WTC11 (cell line): ENCODE measurements around the gene KLHL33. TPM values are rescaled to one million over a fixed set of nuclear protein-coding genes. Genes with fewer than 3 reads are reported as not detected.

Experiments
- ATAC-seq: fragments of 200-7000 bp; cut with Tn5 transposase; 2 replicates; pipeline ENCODE4 v1.10.0; 2021; ENCODE audit warnings: mild to moderate bottlenecking, moderate library complexity
- CTCF ChIA-PET: fragments of 300-600 bp; sonication (Branson Sonifier 250); formaldehyde crosslinking; loops from one replicate; lab custom pipeline; 2021; ENCODE audit warnings: antibody characterized with exemption; lab: Charles Lee
- POLR2A ChIA-PET: fragments of 350-600 bp; sonication (Branson Sonifier 250); formaldehyde crosslinking; loops from one replicate; lab custom pipeline; 2021; ENCODE audit warnings: antibody characterized with exemption; lab: Charles Lee
- DNase-seq: peaks from one replicate; pipeline ENCODE4 v3.0.0; 2021; ENCODE audit warnings: low spot score
- H3K27ac Mint-ChIP-seq: 2 replicates; pipeline ENCODE4 v1.8.0; 2021; ENCODE audit warnings: mixed read lengths
- H3K27me3 Mint-ChIP-seq: 2 replicates; pipeline ENCODE4 v1.8.0; 2021; ENCODE audit warnings: low read depth, mild to moderate bottlenecking, moderate library complexity, mixed read lengths
- H3K36me3 Mint-ChIP-seq: 2 replicates; pipeline ENCODE4 v1.8.0; 2021; ENCODE audit warnings: mixed read lengths
- H3K4me1 Mint-ChIP-seq: 2 replicates; pipeline ENCODE4 v1.8.0; 2022; ENCODE audit warnings: mixed read lengths
- H3K4me3 Mint-ChIP-seq: 2 replicates; pipeline ENCODE4 v1.8.0; 2021; ENCODE audit warnings: mild to moderate bottlenecking, moderate library complexity, mixed read lengths
- H3K9me3 Mint-ChIP-seq: 2 replicates; pipeline ENCODE4 v1.8.0; 2021; ENCODE audit warnings: mixed read lengths
- E2F4 ChIP-seq: sonication (generic); formaldehyde crosslinking; IDR thresholded peaks from 2 replicates; pipeline ENCODE4 v1.8.1; 2022; ENCODE audit warnings: low read depth, mild to moderate bottlenecking, moderate library complexity, missing genetic modification reagents, borderline replicate concordance
- EMX1 ChIP-seq: fragments of 250-450 bp; sonication (Bioruptor Pico); IDR thresholded peaks from 2 replicates; pipeline ENCODE4 v1.8.0; 2021; ENCODE audit warnings: mild to moderate bottlenecking
- FOXK1 ChIP-seq: sonication (generic); formaldehyde crosslinking; IDR thresholded peaks from 2 replicates; pipeline ENCODE4 v1.8.0; 2022; ENCODE audit warnings: mild to moderate bottlenecking, moderate library complexity, missing genetic modification reagents
- GRHL2 ChIP-seq: fragments of 250-450 bp; sonication (Bioruptor Pico); IDR thresholded peaks from 2 replicates; pipeline ENCODE4 v1.8.0; 2022; ENCODE audit warnings: mild to moderate bottlenecking, moderate library complexity; ENCODE audit not compliant: insufficient replicate concordance, severe bottlenecking
- JUN ChIP-seq: sonication (generic); formaldehyde crosslinking; IDR thresholded peaks from 2 replicates; pipeline ENCODE4 v1.8.0; 2023; ENCODE audit warnings: mild to moderate bottlenecking, missing genetic modification reagents
- KAT7 ChIP-seq: sonication (generic); formaldehyde crosslinking; IDR thresholded peaks from 2 replicates; pipeline ENCODE4 v1.8.1; 2023; ENCODE audit warnings: missing genetic modification reagents, mild to moderate bottlenecking, borderline replicate concordance
- NR2C2 ChIP-seq: sonication (generic); formaldehyde crosslinking; IDR thresholded peaks from 2 replicates; pipeline ENCODE4 v1.8.0; 2022; ENCODE audit warnings: mild to moderate bottlenecking, missing genetic modification reagents
- PRRX2 ChIP-seq: fragments of 250-450 bp; sonication (Bioruptor Pico); IDR thresholded peaks from 2 replicates; pipeline ENCODE4 v1.8.0; 2021; ENCODE audit warnings: mild to moderate bottlenecking
- STAT6 ChIP-seq: sonication (generic); formaldehyde crosslinking; conservative IDR thresholded peaks from 2 replicates; pipeline ENCODE4 v1.8.1; 2023; ENCODE audit warnings: mild to moderate bottlenecking, low read depth, missing genetic modification reagents, moderate library complexity
- TEAD1 ChIP-seq: sonication (generic); formaldehyde crosslinking; IDR thresholded peaks from 2 replicates; pipeline ENCODE4 v1.8.0; 2022; ENCODE audit warnings: mild to moderate bottlenecking, missing genetic modification reagents
- TEAD4 ChIP-seq: sonication (generic); formaldehyde crosslinking; IDR thresholded peaks from 2 replicates; pipeline ENCODE4 v1.8.0; 2022; ENCODE audit warnings: mild to moderate bottlenecking, missing genetic modification reagents
- ZNF532 ChIP-seq: fragments of 250-450 bp; sonication (Bioruptor Pico); IDR thresholded peaks from 2 replicates; pipeline ENCODE4 v1.9.0; 2021; ENCODE audit warnings: mild to moderate bottlenecking, borderline replicate concordance
- ZNF671 ChIP-seq: fragments of 250-450 bp; sonication (Bioruptor Pico); IDR thresholded peaks from 2 replicates; pipeline ENCODE4 v1.8.0; 2021; ENCODE audit warnings: mild to moderate bottlenecking
- total RNA-seq: library from RNA; stranded (reverse); gene quantifications from 3 replicates; pipeline ENCODE4 v1.2.3, GENCODE V29; 2021
- TF ChIP-seq, protein P1 (sequence below): fragments of 250-450 bp; sonication (Bioruptor Pico); IDR thresholded peaks from 2 replicates; pipeline ENCODE4 v2.1.2; 2022; ENCODE audit warnings: mild to moderate bottlenecking, moderate library complexity
- TF ChIP-seq, protein P2 (sequence below): sonication (generic); formaldehyde crosslinking; IDR thresholded peaks from 2 replicates; pipeline ENCODE4 v1.8.1; 2023; ENCODE audit warnings: mild to moderate bottlenecking, missing genetic modification reagents, moderate library complexity
- TF ChIP-seq, protein P3 (sequence below): sonication (generic); formaldehyde crosslinking; conservative IDR thresholded peaks from 2 replicates; pipeline ENCODE4 v1.8.1; 2022; ENCODE audit warnings: mild to moderate bottlenecking, missing genetic modification reagents
- TF ChIP-seq, protein P4 (sequence below): sonication (generic); formaldehyde crosslinking; IDR thresholded peaks from 2 replicates; pipeline ENCODE4 v1.8.1; 2022; ENCODE audit warnings: low read depth, missing genetic modification reagents, borderline replicate concordance

KLHL33 gene
- total RNA-seq, 1 experiment from 2014 or later, result 0.17 TPM

DNA sequence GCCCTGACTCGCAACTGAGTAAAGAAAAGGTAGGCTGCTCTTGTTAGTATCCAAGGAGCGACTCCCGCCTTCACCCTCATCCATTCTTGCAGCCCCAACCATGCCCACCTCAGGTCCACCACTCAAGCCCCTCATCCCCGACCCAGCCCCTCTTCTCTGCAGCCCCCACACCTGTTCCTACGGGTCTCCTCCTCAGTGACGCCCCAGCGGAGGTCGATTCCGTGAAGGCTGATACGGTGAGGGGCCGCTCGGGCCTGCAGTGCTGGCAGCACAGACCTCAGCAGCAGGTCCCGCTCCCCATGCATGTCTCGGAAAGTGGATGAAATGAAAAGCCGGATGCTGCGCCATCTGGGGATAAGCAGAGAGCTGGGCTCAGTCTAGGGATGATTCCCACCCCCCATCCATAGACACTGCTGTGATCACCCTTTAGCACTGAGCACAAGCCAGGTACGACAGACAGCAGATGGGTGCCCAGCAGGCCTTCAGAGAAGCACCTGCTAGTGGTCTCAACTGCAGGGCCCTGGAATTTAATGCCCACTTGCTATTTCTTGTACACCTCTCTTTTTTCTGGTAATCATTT lies 49.6 kb downstream of the KLHL33 start (continued):
- TF ChIP-seq E2F4 (CRISPR knock-in tag), result no peak

DNA sequence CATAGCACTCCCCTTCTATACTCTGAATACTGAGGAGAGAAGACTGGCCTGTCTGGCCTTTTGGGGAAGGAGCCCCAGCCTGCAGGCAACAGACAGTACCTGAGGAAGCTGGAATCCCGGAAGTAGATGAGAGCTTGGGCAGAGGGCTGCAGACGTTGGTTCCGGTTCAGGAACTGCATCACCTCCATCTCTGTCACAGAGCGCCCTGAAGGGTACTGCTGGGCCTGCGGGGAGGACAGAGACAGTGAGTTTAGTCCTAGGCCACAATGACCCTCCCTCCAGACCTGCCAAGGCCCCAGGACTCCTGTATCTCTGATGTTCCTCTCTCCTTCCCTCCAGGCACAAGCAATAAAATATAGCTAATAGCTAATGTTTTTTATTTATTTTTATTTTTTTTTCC lies 51.1 kb downstream of the KLHL33 start:
- no peak for ATAC-seq
- POLR2A ChIA-PET, result no interaction called here
- H3K36me3 Mint-ChIP-seq, result peaks cover 42% of the 10 kb centered on the region
- TF ChIP-seq, protein P1, sequence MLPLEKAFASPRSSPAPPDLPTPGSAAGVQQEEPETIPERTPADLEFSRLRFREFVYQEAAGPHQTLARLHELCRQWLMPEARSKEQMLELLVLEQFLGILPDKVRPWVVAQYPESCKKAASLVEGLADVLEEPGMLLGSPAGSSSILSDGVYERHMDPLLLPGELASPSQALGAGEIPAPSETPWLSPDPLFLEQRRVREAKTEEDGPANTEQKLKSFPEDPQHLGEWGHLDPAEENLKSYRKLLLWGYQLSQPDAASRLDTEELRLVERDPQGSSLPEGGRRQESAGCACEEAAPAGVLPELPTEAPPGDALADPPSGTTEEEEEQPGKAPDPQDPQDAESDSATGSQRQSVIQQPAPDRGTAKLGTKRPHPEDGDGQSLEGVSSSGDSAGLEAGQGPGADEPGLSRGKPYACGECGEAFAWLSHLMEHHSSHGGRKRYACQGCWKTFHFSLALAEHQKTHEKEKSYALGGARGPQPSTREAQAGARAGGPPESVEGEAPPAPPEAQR (CRISPR knock-in tag), result no peak
- TF ChIP-seq EMX1 (no peak), KAT7 (no peak), GRHL2 (CRISPR knock-in tag) (no peak), STAT6 (CRISPR knock-in tag) (no peak), ZNF671 (CRISPR knock-in tag) (no peak), NR2C2 (CRISPR knock-in tag) (no peak)
- TF ChIP-seq, protein P2, sequence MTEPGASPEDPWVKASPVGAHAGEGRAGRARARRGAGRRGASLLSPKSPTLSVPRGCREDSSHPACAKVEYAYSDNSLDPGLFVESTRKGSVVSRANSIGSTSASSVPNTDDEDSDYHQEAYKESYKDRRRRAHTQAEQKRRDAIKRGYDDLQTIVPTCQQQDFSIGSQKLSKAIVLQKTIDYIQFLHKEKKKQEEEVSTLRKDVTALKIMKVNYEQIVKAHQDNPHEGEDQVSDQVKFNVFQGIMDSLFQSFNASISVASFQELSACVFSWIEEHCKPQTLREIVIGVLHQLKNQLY (CRISPR knock-in tag), result no peak
- no peak for DNase-seq
- H3K4me3 Mint-ChIP-seq, result no peak overlapping the region
- H3K27ac Mint-ChIP-seq, result no peak overlapping the region
- no peaks in the 10 kb centered on the region for H3K9me3 Mint-ChIP-seq
- H3K27me3 Mint-ChIP-seq, result no peaks in the 10 kb centered on the region
- H3K4me1 Mint-ChIP-seq, result peaks cover 6% of the 10 kb centered on the region
- CTCF ChIA-PET, result interaction anchor here (0.7 kb wide), 1 partner anchor 31 kb away, joined by 4 read pairs; no protein-coding TSS in a partner anchor

DNA sequence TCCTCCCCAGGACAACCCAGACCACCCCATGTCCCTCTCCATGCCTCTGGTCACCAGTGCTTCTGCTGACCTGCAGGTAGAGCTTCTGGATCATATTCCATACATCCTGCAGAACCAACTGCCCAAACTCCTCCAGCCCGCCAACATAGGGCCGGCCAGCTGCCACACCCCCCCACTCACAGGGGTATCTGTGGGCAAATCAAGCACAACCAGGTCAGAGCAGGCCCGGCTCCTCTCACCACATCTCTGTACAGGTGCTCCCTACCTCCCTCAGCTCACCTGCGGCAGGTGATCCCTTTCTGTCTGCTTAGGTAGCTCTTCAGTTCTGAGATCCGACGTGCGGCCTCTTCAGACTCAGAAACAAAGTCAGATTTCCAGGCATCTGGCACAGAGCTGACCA lies 51.6 kb downstream of the KLHL33 start:
- Mint-ChIP-seq H3K27ac (no peak overlapping the region), H3K36me3 (peaks cover 42% of the 10 kb centered on the region), H3K4me1 (peaks cover 6% of the 10 kb centered on the region), H3K27me3 (no peaks in the 10 kb centered on the region), H3K4me3 (no peak overlapping the region)
- TF ChIP-seq, protein P3, sequence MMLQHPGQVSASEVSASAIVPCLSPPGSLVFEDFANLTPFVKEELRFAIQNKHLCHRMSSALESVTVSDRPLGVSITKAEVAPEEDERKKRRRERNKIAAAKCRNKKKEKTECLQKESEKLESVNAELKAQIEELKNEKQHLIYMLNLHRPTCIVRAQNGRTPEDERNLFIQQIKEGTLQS (CRISPR knock-in tag), result no peak
- TF ChIP-seq ZNF532 (no peak), FOXK1 (no peak), PRRX2 (CRISPR knock-in tag) (no peak), EMX1 (no peak), JUN (CRISPR knock-in tag) (no peak), TEAD4 (CRISPR knock-in tag) (no peak), TEAD1 (no peak)
- TF ChIP-seq, protein P4, sequence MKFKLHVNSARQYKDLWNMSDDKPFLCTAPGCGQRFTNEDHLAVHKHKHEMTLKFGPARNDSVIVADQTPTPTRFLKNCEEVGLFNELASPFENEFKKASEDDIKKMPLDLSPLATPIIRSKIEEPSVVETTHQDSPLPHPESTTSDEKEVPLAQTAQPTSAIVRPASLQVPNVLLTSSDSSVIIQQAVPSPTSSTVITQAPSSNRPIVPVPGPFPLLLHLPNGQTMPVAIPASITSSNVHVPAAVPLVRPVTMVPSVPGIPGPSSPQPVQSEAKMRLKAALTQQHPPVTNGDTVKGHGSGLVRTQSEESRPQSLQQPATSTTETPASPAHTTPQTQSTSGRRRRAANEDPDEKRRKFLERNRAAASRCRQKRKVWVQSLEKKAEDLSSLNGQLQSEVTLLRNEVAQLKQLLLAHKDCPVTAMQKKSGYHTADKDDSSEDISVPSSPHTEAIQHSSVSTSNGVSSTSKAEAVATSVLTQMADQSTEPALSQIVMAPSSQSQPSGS (CRISPR knock-in tag), result no peak
- TF ChIP-seq, all 79 proteins: peak for 0
- H3K9me3 Mint-ChIP-seq, result no peaks in the 10 kb centered on the region
- ChIA-PET CTCF (no interaction called here), POLR2A (no interaction called here)
- ATAC-seq, result no peak
- DNase-seq, result no peak
